HG03521 (cell line): ENCODE data around the gene SLC38A1.
A peak's percentile ranks its signal among the peaks of the same experiment; 100 is the strongest.

Experiments
- ATAC-seq: cut with Tn5 transposase; IDR thresholded peaks from one replicate; pipeline ENCODE4 v1.9.1; 2021; ENCODE audit warnings: mild to moderate bottlenecking, moderate library complexity; ENCODE audit not compliant: unreplicated experiment

Gene SLC38A1

DNA sequence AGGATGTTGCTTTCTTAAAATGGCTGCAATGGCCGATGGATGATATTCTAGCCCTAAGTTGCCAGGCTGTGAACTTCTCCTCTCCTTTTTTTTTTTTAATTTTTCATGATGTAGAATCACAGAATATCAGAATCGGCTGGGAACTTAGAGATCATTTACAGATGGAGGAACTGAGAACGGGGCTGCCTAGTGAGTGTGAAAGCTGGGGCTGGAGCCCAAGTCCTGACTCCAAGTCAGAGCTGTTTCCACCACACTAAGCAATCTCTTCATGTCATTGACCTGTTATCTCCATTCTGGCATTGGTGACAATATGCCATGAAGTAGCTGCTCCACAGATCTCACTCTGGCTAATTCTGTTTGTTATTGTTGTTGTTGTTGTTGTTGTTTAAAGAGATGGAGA, 121.7 kb downstream of the SLC38A1 start:
- ATAC-seq = peak; percentile 48

GRCh38 chr12:46145881-46146280, 123.0 kb downstream of the SLC38A1 start:
- no peak for ATAC-seq

DNA sequence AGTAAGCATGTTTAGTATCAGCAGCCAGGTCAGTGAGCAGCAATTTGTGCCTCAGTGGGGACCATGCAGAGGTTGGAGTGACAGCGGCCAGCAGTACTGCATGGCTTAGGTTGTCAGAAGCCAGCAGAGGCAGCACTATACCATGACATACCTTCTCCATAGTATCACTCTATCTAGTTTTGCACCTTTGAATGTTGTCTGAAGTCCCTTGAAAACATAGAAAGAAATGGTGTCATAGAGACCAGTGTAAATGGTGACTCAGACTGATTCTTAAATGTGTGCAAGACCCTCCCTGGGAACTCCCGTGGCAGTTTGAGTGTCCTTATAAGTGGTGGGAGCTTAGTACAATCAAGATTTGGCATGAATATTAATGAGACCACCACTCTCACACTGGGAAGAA, 124.4 kb downstream of the SLC38A1 start:
- no peak for ATAC-seq

DNA sequence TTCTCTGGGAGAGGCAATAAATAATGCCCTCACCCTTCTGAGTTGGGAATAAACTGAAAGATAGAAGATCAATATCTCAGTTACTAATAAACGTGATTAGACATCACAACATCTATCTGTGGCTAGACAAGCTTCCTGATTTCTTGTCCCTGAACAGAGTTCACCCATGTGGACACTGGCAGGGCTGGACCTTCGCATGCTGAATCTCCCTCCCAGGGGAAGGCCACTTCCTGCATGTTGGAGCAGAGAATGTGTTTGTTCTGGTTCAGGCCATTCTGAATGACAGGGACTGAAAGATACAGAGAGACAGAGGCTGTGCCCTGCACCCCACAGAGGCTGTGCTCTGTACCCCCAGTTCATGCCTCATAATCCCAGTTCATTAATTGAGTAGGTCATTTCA, 132.6 kb downstream of the SLC38A1 start:
- no peak for ATAC-seq

GRCh38 chr12:46135750-46136149, 133.1 kb downstream of the SLC38A1 start:
- ATAC-seq = no peak

- no peak for ATAC-seq
Observed at GRCh38 chr12:46134852-46135251, 134.0 kb downstream of the SLC38A1 start.

DNA sequence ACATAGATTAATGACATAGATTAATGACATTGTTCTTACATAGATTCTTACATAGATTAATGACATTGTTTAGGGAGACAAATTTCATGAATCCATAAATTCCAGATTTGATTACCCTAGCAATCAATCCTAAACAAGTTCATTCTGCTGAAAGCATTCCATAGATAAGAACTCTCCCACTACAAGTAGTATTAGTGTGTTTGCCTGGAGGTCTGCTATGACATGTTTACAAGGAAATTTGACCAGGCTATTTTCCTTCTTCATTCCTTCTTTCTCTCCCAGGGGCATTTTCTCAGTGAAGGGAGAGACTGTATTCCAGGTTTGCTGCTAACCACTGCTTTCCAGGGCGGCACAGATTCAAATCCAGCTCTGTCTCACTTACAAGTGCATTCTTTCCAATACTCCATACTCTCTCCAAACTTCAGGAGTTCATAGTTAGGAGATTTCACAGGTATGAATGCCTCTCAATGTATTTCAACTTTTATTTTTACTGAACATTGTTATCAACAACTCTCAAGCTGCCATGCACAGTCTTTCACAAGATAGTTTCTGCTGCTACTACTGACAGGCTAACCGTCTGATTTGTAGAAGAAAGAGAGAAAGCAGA, 134.5 kb downstream of the SLC38A1 start:
- ATAC-seq = no peak

GRCh38 chr12:46133751-46134150, 135.1 kb downstream of the SLC38A1 start:
- no peak for ATAC-seq
